ENCODE measurements around the gene CYP2D6.
"Not testable (repeated sequence)": the region's sequence is repeated elsewhere in the genome, so short reads cannot be mapped to it uniquely, and the experiment has no call there.

Gene CYP2D6

GRCh38 chr22:42130639-42131431 lies at the start of gene CYP2D6:
Gene CYP2D6, minus strand, starts transcription at chr22:42130810. Its CDS starts 19 bp downstream, at chr22:42130791.
- DNase-seq (ENCODE audit: low spot score): not testable (repeated sequence)

GRCh38 chr22:42179616-42180015 lies 49.0 kb upstream of the CYP2D6 start:
- DNase-seq (ENCODE audit: low spot score): peak; percentile 90

GRCh38 chr22:42178910-42179519 lies 48.4 kb upstream of the CYP2D6 start:
- DNase-seq (ENCODE audit: low spot score): no peak

- DNase-seq (ENCODE audit: low spot score): no peak
Measured at GRCh38 chr22:42177891-42178336, 47.3 kb upstream of the CYP2D6 start.

- DNase-seq (ENCODE audit: low spot score): no peak
Measured at GRCh38 chr22:42176255-42176915, 45.8 kb upstream of the CYP2D6 start.

- DNase-seq (ENCODE audit: low spot score): no peak
Measured at GRCh38 chr22:42174062-42174461, 43.5 kb upstream of the CYP2D6 start.

- no peak for DNase-seq (ENCODE audit: low spot score)
Measured at GRCh38 chr22:42173183-42173926, 42.7 kb upstream of the CYP2D6 start.

GRCh38 chr22:42172773-42173172 lies 42.2 kb upstream of the CYP2D6 start:
- DNase-seq (ENCODE audit: low spot score): no peak

GRCh38 chr22:42171946-42172719 lies 41.5 kb upstream of the CYP2D6 start:
- DNase-seq (ENCODE audit: low spot score): no peak

GRCh38 chr22:42171417-42171816 lies 40.8 kb upstream of the CYP2D6 start:
- no peak for DNase-seq (ENCODE audit: low spot score)

- DNase-seq (ENCODE audit: low spot score): no peak
Measured at GRCh38 chr22:42170946-42171345, 40.3 kb upstream of the CYP2D6 start.

- DNase-seq (ENCODE audit: low spot score): peak; percentile 83
Measured at GRCh38 chr22:42169055-42169469, 38.5 kb upstream of the CYP2D6 start.

- no peak for DNase-seq (ENCODE audit: low spot score)
Measured at GRCh38 chr22:42168476-42168875, 37.9 kb upstream of the CYP2D6 start.

GRCh38 chr22:42167066-42167465 lies 36.5 kb upstream of the CYP2D6 start:
- DNase-seq (ENCODE audit: low spot score): no peak

GRCh38 chr22:42164901-42165300 lies 34.3 kb upstream of the CYP2D6 start:
- DNase-seq (ENCODE audit: low spot score): no peak

GRCh38 chr22:42163515-42163914 lies 32.9 kb upstream of the CYP2D6 start:
- no peak for DNase-seq (ENCODE audit: low spot score)

- no peak for DNase-seq (ENCODE audit: low spot score)
Measured at GRCh38 chr22:42162728-42163489, 32.3 kb upstream of the CYP2D6 start.

GRCh38 chr22:42160830-42161696 lies 30.5 kb upstream of the CYP2D6 start:
- no peak for DNase-seq (ENCODE audit: low spot score)

GRCh38 chr22:42160251-42160650 lies 29.6 kb upstream of the CYP2D6 start:
- DNase-seq (ENCODE audit: low spot score): no peak

Data from AG20443 (cell line).